Liver (tissue), 9 donors: ENCODE results near the gene MASP2. TPM values are rescaled to one million over a fixed set of nuclear protein-coding genes. Genes with fewer than 3 reads are reported as not detected.

Experiments used
- DNase-seq: peaks from one replicate; pipeline ENCODE4 v3.0.0-alpha.2; 2017; ENCODE audit warnings: low spot score
- H3K27ac ChIP-seq, 2 donors: one replicate each; pipeline ENCODE4 v1.7.0; 2013; ENCODE audit warnings: inconsistent platforms in 2 of 2, low read length in 2 of 2, control low read depth in 1 of 2, low read depth in 1 of 2, mild to moderate bottlenecking in 1 of 2
- H3K27me3 ChIP-seq, 4 donors: one replicate each; pipeline versions ENCODE4 v1.6.1 to v1.7.0; 2013; ENCODE audit warnings: low read length in 3 of 4, inconsistent platforms in 1 of 4, mild to moderate bottlenecking in 1 of 4, moderate library complexity in 1 of 4; ENCODE audit not compliant: control insufficient read depth in 4 of 4, insufficient read depth in 4 of 4
- H3K36me3 ChIP-seq, 4 donors: one replicate each; pipeline versions ENCODE4 v1.6.1 to v1.7.0; 2013; ENCODE audit warnings: low read length in 3 of 4, mild to moderate bottlenecking in 3 of 4, low read depth in 1 of 4, moderate library complexity in 1 of 4; ENCODE audit not compliant: control insufficient read depth in 4 of 4, insufficient read depth in 3 of 4
- H3K4me1 ChIP-seq, 4 donors: one replicate each; pipeline versions ENCODE4 v1.6.1 to v1.7.0; 2013; ENCODE audit warnings: low read length in 3 of 4, mild to moderate bottlenecking in 3 of 4, moderate library complexity in 1 of 4; ENCODE audit not compliant: control insufficient read depth in 4 of 4, insufficient read depth in 4 of 4
- H3K4me3 ChIP-seq, 3 donors: one replicate each; pipeline versions ENCODE4 v1.6.1 to v1.7.0; 2013; ENCODE audit warnings: low read length in 3 of 3, control low read depth in 1 of 3, low read depth in 1 of 3, mild to moderate bottlenecking in 1 of 3
- H3K9ac ChIP-seq, 2 donors: one replicate each; pipeline ENCODE4 v1.7.0; 2013; ENCODE audit warnings: low read length in 2 of 2, mild to moderate bottlenecking in 2 of 2, moderate library complexity in 2 of 2, control low read depth in 1 of 2, low read depth in 1 of 2
- H3K9me3 ChIP-seq, 4 donors: one replicate each; pipeline versions ENCODE4 v1.6.1 to v1.7.0; 2013; ENCODE audit warnings: low read length in 3 of 4; ENCODE audit not compliant: control insufficient read depth in 4 of 4
- EGR1 ChIP-seq, 2 donors: IDR thresholded peaks; 2 replicates each; pipeline ENCODE4 v1.6.1; 2016 to 2018; ENCODE audit warnings: antibody characterized with exemption in 2 of 2, low read depth in 2 of 2
- FOXA1 ChIP-seq: IDR thresholded peaks from 2 replicates; pipeline ENCODE4 v1.6.1; 2016; ENCODE audit warnings: antibody characterized with exemption
- HNF4A ChIP-seq, 2 donors: conservative IDR thresholded peaks; 2 replicates each; pipeline ENCODE4 v1.6.1; 2016; ENCODE audit warnings: antibody characterized with exemption in 2 of 2, mild to moderate bottlenecking in 2 of 2
- HNF4G ChIP-seq: IDR thresholded peaks from 2 replicates; pipeline ENCODE4 v1.6.1; 2016; ENCODE audit warnings: antibody characterized with exemption
- JUND ChIP-seq, 2 donors: IDR thresholded peaks; 2 replicates each; pipeline ENCODE4 v1.6.1; 2016; ENCODE audit warnings: antibody characterized with exemption in 2 of 2
- MAX ChIP-seq: IDR thresholded peaks from 2 replicates; pipeline ENCODE4 v1.6.1; 2016; ENCODE audit warnings: antibody characterized with exemption
- REST ChIP-seq: IDR thresholded peaks from 2 replicates; pipeline ENCODE4 v1.6.1; 2016; ENCODE audit warnings: antibody characterized with exemption, mild to moderate bottlenecking
- YY1 ChIP-seq: IDR thresholded peaks from 2 replicates; pipeline ENCODE4 v1.6.1; 2016; ENCODE audit warnings: antibody characterized with exemption, mild to moderate bottlenecking
- ZBTB33 ChIP-seq: IDR thresholded peaks from 2 replicates; pipeline ENCODE4 v1.6.1; 2016; ENCODE audit warnings: antibody characterized with exemption
- WGBS: extraction: QIAGEN DNeasy Blood & Tissue Kit; methylation state at CpG from one replicate; pipeline ENCODE4 v1.1.7; 2013; 5-methylcytosine and 5-hydroxymethylcytosine counted together
- polyA plus RNA-seq, 2 donors: library from polyadenylated mRNA; stranded (reverse) in 1 of 2; unstranded in 1 of 2; fragments of 200-250 nt in 1 of 2; fragments of >200 nt in 1 of 2; fragmentation: Nextera tagmentation in 1 of 2; extraction: Ambion mirVana in 1 of 2; gene quantifications; one replicate each; pipeline versions ENCODE4 v1.2.1 to v1.2.3, GENCODE V29; 2013 to 2015
- total RNA-seq, 2 donors: library from RNA; depleted of rRNA; stranded (reverse); fragments of >200 nt; gene quantifications; one replicate each; pipeline ENCODE4 v1.2.3, GENCODE V29; 2014
- donor health status: healthy.
- donor health status: healthy.
- donor health status: healthy.
- donor health status: healthy.
- donor health status: healthy.

Gene MASP2
- total and polyA plus RNA-seq, 4 donors: 30.0 to 530 (median 213) TPM

- Histone ChIP-seq H3K9me3 (no peaks in the 10 kb centered on the region), H3K9ac (no peak overlapping the region), H3K4me3 (no peak overlapping the region), H3K27me3 (no peaks in the 10 kb centered on the region), H3K4me1 (peaks cover 5 to 22% (median 15%) of the 10 kb centered on the region in 4 donors), H3K36me3 (peaks cover 0 to 15% (median 6%) of the 10 kb centered on the region in 4 donors), H3K27ac (no peak overlapping the region)
- TF ChIP-seq EGR1 (IDR thresholded peaks at IDR 0.05; ENCODE audit: low read depth in 2 of 2) (no peak), HNF4G (no peak)
- WGBS: 91% methylated on average over 8 of the region's 8 CpGs
- DNase-seq: no peak
Observed at GRCh38 chr1:11057477-11057876, 10.4 kb upstream of the MASP2 start.

- peaks cover 5 to 22% (median 15%) of the 10 kb centered on the region in 4 donors for H3K4me1 ChIP-seq
- H3K4me3 ChIP-seq: no peak overlapping the region
- no peaks in the 10 kb centered on the region for H3K9me3 ChIP-seq
- H3K9ac ChIP-seq: no peak overlapping the region
- no peak for DNase-seq
- no peak for TF ChIP-seq FOXA1
- no peak for TF ChIP-seq REST
- no peak for TF ChIP-seq HNF4G
- no peak for TF ChIP-seq ZBTB33
- H3K27ac ChIP-seq: no peak overlapping the region
- peaks cover 0 to 15% (median 6%) of the 10 kb centered on the region in 4 donors for H3K36me3 ChIP-seq
- 93% methylated on average over 7 of the region's 7 CpGs for WGBS
- no peaks in the 10 kb centered on the region for H3K27me3 ChIP-seq
Observed at GRCh38 chr1:11056504-11056903, 9.5 kb upstream of the MASP2 start.

GRCh38 chr1:11055676-11056075 is 8.6 kb upstream of the MASP2 start:
- TF ChIP-seq MAX: no peak
- TF ChIP-seq YY1: no peak
- TF ChIP-seq EGR1 (IDR thresholded peaks at IDR 0.05; ENCODE audit: low read depth in 2 of 2): no peak
- no peak for TF ChIP-seq JUND (IDR thresholded peaks at IDR 0.05)
- no peak for TF ChIP-seq HNF4A (conservative IDR thresholded peaks at IDR 0.05)

More at GRCh38 chr1:11055676-11056075, 8.6 kb upstream of the MASP2 start:
- Histone ChIP-seq H3K4me3 (no peak overlapping the region), H3K9ac (no peak overlapping the region), H3K4me1 (peaks cover 2 to 19% (median 11%) of the 10 kb centered on the region in 4 donors), H3K27me3 (no peaks in the 10 kb centered on the region), H3K27ac (no peak overlapping the region), H3K36me3 (peaks cover 0 to 15% (median 6%) of the 10 kb centered on the region in 4 donors), H3K9me3 (no peaks in the 10 kb centered on the region)
- no peak for DNase-seq
- 93% methylated on average over 12 of the region's 12 CpGs for WGBS
